Measurements from ENCODE around the gene IFNA5.

Gene IFNA5

GRCh38 chr9:21320465-21320864, 15.4 kb upstream of the IFNA5 start:
- H3K9ac ChIP-seq (ENCODE audit: low read length): no peak overlapping the region
- no peak overlapping the region for H3K27ac ChIP-seq (ENCODE audit: low read length)
- no peaks in the 10 kb centered on the region for H3K27me3 ChIP-seq (ENCODE audit: control insufficient read depth, insufficient read depth, low read length)
- H3K4me3 ChIP-seq (ENCODE audit: low read length): no peak overlapping the region
- H3K36me3 ChIP-seq (ENCODE audit: control insufficient read depth, low read depth, low read length): no peaks in the 10 kb centered on the region
- no peaks in the 10 kb centered on the region for H3K9me3 ChIP-seq (ENCODE audit: control insufficient read depth, low read depth, low read length)
- no peaks in the 10 kb centered on the region for H3K4me1 ChIP-seq (ENCODE audit: control insufficient read depth, low read depth, low read length)

DNA sequence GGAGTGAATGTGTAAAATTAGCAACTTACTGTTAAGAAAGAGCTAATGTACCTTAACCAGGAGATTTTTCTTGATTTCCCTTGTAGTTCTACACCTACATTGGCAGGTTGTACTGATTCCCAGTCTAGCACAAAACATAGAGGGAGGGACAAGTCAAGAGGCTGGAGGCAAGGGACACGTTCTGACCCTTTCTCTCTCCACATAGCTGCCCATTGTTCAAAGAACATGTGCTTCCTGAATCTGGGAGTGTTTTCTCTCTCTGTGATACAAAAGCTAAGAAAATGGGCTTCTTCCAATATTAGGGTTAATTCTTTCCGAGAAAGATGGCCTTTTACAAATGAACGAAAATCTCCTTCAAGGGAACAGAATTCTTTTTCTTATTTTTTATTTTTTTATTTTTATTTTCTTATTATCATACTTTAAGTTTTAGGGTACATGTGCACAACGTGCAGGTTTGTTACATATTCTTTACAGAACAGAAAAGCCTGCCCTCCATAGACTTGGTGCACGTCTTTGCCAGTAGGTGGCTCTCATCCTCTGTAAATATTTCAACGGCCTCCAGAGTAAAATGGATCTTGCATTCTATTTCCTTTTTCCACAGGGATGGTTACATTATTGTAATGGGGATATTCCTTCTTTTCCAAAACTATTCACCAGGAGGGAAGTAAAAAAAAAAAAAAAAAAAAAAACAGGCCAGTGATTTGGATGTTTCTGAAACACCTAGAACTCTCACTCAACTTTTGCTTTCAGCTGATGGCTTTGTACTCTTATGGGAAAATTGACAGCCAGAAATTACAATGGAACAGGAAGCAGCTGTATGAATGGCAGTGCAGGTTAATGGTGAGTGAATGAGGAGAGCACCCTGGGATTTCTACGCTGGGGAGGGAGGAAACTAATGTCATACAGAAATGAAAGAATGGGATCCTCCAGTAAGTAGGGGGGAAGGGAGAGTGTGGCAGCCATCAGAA, 13.1 kb upstream of the IFNA5 start:
- H3K27ac ChIP-seq (ENCODE audit: low read length): no peak overlapping the region
- no peaks in the 10 kb centered on the region for H3K9me3 ChIP-seq (ENCODE audit: control insufficient read depth, low read depth, low read length)
- H3K36me3 ChIP-seq (ENCODE audit: control insufficient read depth, low read depth, low read length): no peaks in the 10 kb centered on the region
- no peaks in the 10 kb centered on the region for H3K27me3 ChIP-seq (ENCODE audit: control insufficient read depth, insufficient read depth, low read length)
- H3K4me3 ChIP-seq (ENCODE audit: low read length): no peak overlapping the region
- H3K4me1 ChIP-seq (ENCODE audit: control insufficient read depth, low read depth, low read length): no peaks in the 10 kb centered on the region
- no peak overlapping the region for H3K9ac ChIP-seq (ENCODE audit: low read length)

GRCh38 chr9:21316860-21317259, 11.7 kb upstream of the IFNA5 start:
- no peak overlapping the region for H3K9ac ChIP-seq (ENCODE audit: low read length)
- H3K36me3 ChIP-seq (ENCODE audit: control insufficient read depth, low read depth, low read length): no peaks in the 10 kb centered on the region
- no peak overlapping the region for H3K27ac ChIP-seq (ENCODE audit: low read length)
- H3K9me3 ChIP-seq (ENCODE audit: control insufficient read depth, low read depth, low read length): no peaks in the 10 kb centered on the region
- no peaks in the 10 kb centered on the region for H3K27me3 ChIP-seq (ENCODE audit: control insufficient read depth, insufficient read depth, low read length)
- no peaks in the 10 kb centered on the region for H3K4me1 ChIP-seq (ENCODE audit: control insufficient read depth, low read depth, low read length)
- no peak overlapping the region for H3K4me3 ChIP-seq (ENCODE audit: low read length)

DNA sequence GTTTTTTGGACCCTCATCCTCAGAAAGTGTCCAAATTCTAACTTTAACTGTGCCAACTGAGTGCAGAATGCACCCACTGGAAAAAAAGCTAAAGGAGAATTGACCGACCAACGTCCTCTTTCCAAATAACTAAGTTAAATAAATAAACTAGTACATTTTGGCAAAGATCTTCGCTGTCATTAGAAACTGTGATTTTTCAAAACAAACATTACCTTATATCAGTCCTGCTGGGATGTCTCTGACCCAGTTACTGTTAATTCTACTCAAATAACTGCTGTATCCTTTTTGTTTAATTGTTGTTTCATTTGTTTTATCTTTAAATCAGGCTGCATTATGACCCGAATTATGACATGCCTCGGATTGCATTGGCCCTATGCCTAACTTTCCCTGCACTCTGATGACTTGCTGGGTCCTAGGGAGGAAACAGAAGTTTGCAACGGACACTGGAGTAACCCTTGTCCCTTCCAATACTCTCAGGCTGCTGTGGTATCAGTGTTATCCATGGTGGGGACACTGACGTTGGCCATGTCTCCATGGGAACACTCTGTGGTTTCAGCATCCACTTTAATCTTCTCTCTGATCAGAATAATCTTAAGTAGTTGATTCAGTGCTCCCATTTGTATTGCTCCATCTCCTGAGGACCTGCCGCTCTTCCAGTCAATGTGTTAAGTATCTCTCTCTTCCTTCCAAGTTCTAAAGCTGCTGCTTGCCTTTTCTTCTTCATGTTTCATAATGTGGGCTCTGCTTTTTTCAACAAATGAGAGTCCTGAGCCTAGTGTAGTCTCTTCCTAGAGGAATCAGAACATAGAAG, 11.1 kb upstream of the IFNA5 start:
- H3K4me3 ChIP-seq (ENCODE audit: low read length): no peak overlapping the region
- H3K9me3 ChIP-seq (ENCODE audit: control insufficient read depth, low read depth, low read length): no peaks in the 10 kb centered on the region
- H3K27ac ChIP-seq (ENCODE audit: low read length): no peak overlapping the region

GRCh38 chr9:21314152-21314551, 9.0 kb upstream of the IFNA5 start:
- Histone ChIP-seq H3K9ac (ENCODE audit: low read length) (no peak overlapping the region), H3K9me3 (ENCODE audit: control insufficient read depth, low read depth, low read length) (no peaks in the 10 kb centered on the region), H3K27me3 (ENCODE audit: control insufficient read depth, insufficient read depth, low read length) (no peaks in the 10 kb centered on the region), H3K27ac (ENCODE audit: low read length) (no peak overlapping the region), H3K36me3 (ENCODE audit: control insufficient read depth, low read depth, low read length) (no peaks in the 10 kb centered on the region), H3K4me1 (ENCODE audit: control insufficient read depth, low read depth, low read length) (no peaks in the 10 kb centered on the region), H3K4me3 (ENCODE audit: low read length) (no peak overlapping the region)

More for the DNA sequence above, 11.1 kb upstream of the IFNA5 start:
- Histone ChIP-seq H3K4me1 (ENCODE audit: control insufficient read depth, low read depth, low read length) (no peaks in the 10 kb centered on the region), H3K27me3 (ENCODE audit: control insufficient read depth, insufficient read depth, low read length) (no peaks in the 10 kb centered on the region), H3K36me3 (ENCODE audit: control insufficient read depth, low read depth, low read length) (no peaks in the 10 kb centered on the region), H3K9ac (ENCODE audit: low read length) (no peak overlapping the region)

DNA sequence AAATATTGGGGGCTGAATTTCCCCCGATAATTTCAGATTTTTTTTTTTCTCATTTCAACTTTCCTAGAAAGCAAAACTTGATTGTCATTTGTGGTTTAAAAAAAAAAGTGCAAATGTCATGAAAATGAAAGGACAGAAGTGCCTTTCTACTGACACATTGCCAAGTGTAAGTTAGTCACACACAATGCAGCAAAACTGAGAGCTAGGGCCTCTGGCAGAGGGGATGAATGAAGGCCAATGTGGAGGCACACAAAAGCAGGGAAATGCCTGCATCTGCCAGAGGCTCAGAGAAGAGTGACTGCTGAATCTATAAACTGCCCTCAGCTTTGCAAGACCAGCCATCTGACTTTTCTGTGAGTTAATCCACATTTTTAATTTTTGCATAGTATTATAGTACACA, 6.8 kb upstream of the IFNA5 start:
- no peaks in the 10 kb centered on the region for H3K27me3 ChIP-seq (ENCODE audit: control insufficient read depth, insufficient read depth, low read length)

DNA sequence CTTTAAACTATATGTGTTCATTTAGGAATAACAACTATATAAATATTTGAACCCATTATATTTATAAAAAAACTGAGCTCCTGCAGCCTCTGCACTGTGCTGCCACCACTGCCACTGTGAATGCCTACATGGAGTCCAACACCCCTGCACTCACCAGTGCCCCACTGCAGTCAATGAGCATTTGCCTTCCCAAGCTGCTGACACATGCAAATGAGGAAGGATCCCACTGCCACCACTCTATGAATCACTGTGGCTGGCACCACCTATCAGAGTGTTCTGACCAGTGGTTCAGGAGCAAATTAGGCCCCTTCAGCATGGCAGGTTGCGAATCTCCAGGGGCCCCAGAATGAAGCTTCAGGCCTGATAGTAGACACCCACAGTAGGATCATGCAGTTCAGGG, 9.1 kb downstream of the IFNA5 start:
- no peaks in the 10 kb centered on the region for H3K9me3 ChIP-seq (ENCODE audit: control insufficient read depth, low read depth, low read length)
- no peak overlapping the region for H3K27ac ChIP-seq (ENCODE audit: low read length)
- no peaks in the 10 kb centered on the region for H3K27me3 ChIP-seq (ENCODE audit: control insufficient read depth, insufficient read depth, low read length)
- no peak overlapping the region for H3K9ac ChIP-seq (ENCODE audit: low read length)
- no peaks in the 10 kb centered on the region for H3K4me1 ChIP-seq (ENCODE audit: control insufficient read depth, low read depth, low read length)
- H3K36me3 ChIP-seq (ENCODE audit: control insufficient read depth, low read depth, low read length): no peaks in the 10 kb centered on the region
- no peak overlapping the region for H3K4me3 ChIP-seq (ENCODE audit: low read length)

More for the DNA sequence above, 6.8 kb upstream of the IFNA5 start:
- H3K27ac ChIP-seq (ENCODE audit: low read length): no peak overlapping the region
- no peaks in the 10 kb centered on the region for H3K4me1 ChIP-seq (ENCODE audit: control insufficient read depth, low read depth, low read length)
- H3K9me3 ChIP-seq (ENCODE audit: control insufficient read depth, low read depth, low read length): no peaks in the 10 kb centered on the region
- H3K9ac ChIP-seq (ENCODE audit: low read length): no peak overlapping the region
- no peaks in the 10 kb centered on the region for H3K36me3 ChIP-seq (ENCODE audit: control insufficient read depth, low read depth, low read length)
- no peak overlapping the region for H3K4me3 ChIP-seq (ENCODE audit: low read length)

DNA sequence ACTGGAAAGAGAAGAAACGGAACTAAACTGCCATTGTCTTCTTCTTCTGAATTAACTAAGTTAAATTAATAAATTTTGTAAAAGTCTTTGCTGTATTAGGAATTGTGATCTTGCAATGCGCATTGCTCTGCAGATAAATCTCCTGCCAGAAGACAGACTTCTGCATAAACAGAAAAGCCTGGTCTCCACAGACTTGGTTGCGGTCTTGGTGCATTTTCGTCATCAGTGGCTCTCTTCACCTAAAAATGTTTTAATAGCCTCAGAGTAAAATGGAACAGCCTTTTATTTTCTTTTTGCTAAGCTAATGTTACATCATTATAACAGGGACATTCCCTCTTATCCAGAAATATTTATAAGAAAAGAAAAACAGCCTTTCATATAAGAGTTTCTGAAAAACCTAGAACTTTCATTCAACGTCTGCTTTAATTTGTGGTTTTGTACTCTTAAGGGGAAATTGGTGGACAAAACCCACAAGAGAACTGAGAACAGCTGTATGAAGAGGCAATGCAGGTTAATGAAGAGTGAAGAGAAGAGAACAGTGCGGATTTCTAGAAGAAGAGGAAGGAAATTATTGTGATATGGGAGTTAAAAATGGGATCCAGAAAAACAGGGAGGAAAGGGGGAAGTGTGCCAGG, 10.1 kb downstream of the IFNA5 start:
- Histone ChIP-seq H3K9me3 (ENCODE audit: control insufficient read depth, low read depth, low read length) (no peaks in the 10 kb centered on the region), H3K9ac (ENCODE audit: low read length) (no peak overlapping the region), H3K27me3 (ENCODE audit: control insufficient read depth, insufficient read depth, low read length) (no peaks in the 10 kb centered on the region), H3K36me3 (ENCODE audit: control insufficient read depth, low read depth, low read length) (no peaks in the 10 kb centered on the region), H3K4me1 (ENCODE audit: control insufficient read depth, low read depth, low read length) (no peaks in the 10 kb centered on the region), H3K4me3 (ENCODE audit: low read length) (no peak overlapping the region), H3K27ac (ENCODE audit: low read length) (no peak overlapping the region)

GRCh38 chr9:21294364-21294774, 10.7 kb downstream of the IFNA5 start:
- H3K4me1 ChIP-seq (ENCODE audit: control insufficient read depth, low read depth, low read length): no peaks in the 10 kb centered on the region
- no peaks in the 10 kb centered on the region for H3K36me3 ChIP-seq (ENCODE audit: control insufficient read depth, low read depth, low read length)
- no peak overlapping the region for H3K27ac ChIP-seq (ENCODE audit: low read length)
- H3K9ac ChIP-seq (ENCODE audit: low read length): no peak overlapping the region
- no peaks in the 10 kb centered on the region for H3K27me3 ChIP-seq (ENCODE audit: control insufficient read depth, insufficient read depth, low read length)
- H3K9me3 ChIP-seq (ENCODE audit: control insufficient read depth, low read depth, low read length): no peaks in the 10 kb centered on the region
- no peak overlapping the region for H3K4me3 ChIP-seq (ENCODE audit: low read length)

- Histone ChIP-seq H3K27me3 (ENCODE audit: control insufficient read depth, insufficient read depth, low read length) (no peaks in the 10 kb centered on the region), H3K9me3 (ENCODE audit: control insufficient read depth, low read depth, low read length) (no peaks in the 10 kb centered on the region), H3K36me3 (ENCODE audit: control insufficient read depth, low read depth, low read length) (no peaks in the 10 kb centered on the region), H3K4me1 (ENCODE audit: control insufficient read depth, low read depth, low read length) (no peaks in the 10 kb centered on the region), H3K9ac (ENCODE audit: low read length) (no peak overlapping the region), H3K4me3 (ENCODE audit: low read length) (no peak overlapping the region), H3K27ac (ENCODE audit: low read length) (no peak overlapping the region)
These were observed 15.3 kb downstream of the IFNA5 start for GRCh38 chr9:21289848-21290247.

GRCh38 chr9:21287280-21287679, 17.8 kb downstream of the IFNA5 start:
- no peaks in the 10 kb centered on the region for H3K9me3 ChIP-seq (ENCODE audit: control insufficient read depth, low read depth, low read length)
- H3K36me3 ChIP-seq (ENCODE audit: control insufficient read depth, low read depth, low read length): no peaks in the 10 kb centered on the region
- no peaks in the 10 kb centered on the region for H3K27me3 ChIP-seq (ENCODE audit: control insufficient read depth, insufficient read depth, low read length)

More at GRCh38 chr9:21287280-21287679, 17.8 kb downstream of the IFNA5 start:
- no peak overlapping the region for H3K4me3 ChIP-seq (ENCODE audit: low read length)
- no peak overlapping the region for H3K9ac ChIP-seq (ENCODE audit: low read length)
- no peaks in the 10 kb centered on the region for H3K4me1 ChIP-seq (ENCODE audit: control insufficient read depth, low read depth, low read length)
- H3K27ac ChIP-seq (ENCODE audit: low read length): no peak overlapping the region
